Renal cortical epithelial cell (primary cell): Measurements from ENCODE around the gene PDK2. TPM values are rescaled to one million over a fixed set of nuclear protein-coding genes. Genes with fewer than 3 reads are reported as not detected.
"Not testable (repeated sequence)": the region's sequence is repeated elsewhere in the genome, so short reads cannot be mapped to it uniquely, and the experiment has no call there.

ENCODE experiments used
- DNase-seq: peaks from one replicate; pipeline ENCODE4 v3.0.0-alpha.2; 2011; ENCODE audit warnings: low read depth
- total RNA-seq: library from RNA; depleted of rRNA; stranded (reverse); fragments of >200 nt; gene quantifications from 2 replicates; pipeline ENCODE4 v1.2.3, GENCODE V29; 2014

Gene PDK2
- total RNA-seq, 1 donor from 2014 or later = 37.9 TPM

GRCh38 chr17:50058296-50058953 is 36.7 kb upstream of the PDK2 start:
- DNase-seq = no peak

GRCh38 chr17:50059256-50059655 is 35.9 kb upstream of the PDK2 start:
- no peak for DNase-seq

GRCh38 chr17:50059759-50060273 is 35.3 kb upstream of the PDK2 start:
- DNase-seq = peak; percentile 44

GRCh38 chr17:50060951-50061712 is 34.0 kb upstream of the PDK2 start:
- DNase-seq = peak; percentile 78

- DNase-seq = not testable (repeated sequence)
Measured at GRCh38 chr17:50061713-50062045, 33.5 kb upstream of the PDK2 start.

GRCh38 chr17:50062293-50063243 is 32.6 kb upstream of the PDK2 start:
- peak; percentile 99 for DNase-seq

- DNase-seq = peak; percentile 53
Measured at GRCh38 chr17:50063561-50064252, 31.4 kb upstream of the PDK2 start.

GRCh38 chr17:50064253-50065001 is 30.7 kb upstream of the PDK2 start:
- DNase-seq = peak; percentile 95

- no peak for DNase-seq
Measured at GRCh38 chr17:50065056-50065455, 30.1 kb upstream of the PDK2 start.

GRCh38 chr17:50066995-50067394 is 28.2 kb upstream of the PDK2 start:
- no peak for DNase-seq

GRCh38 chr17:50067996-50068395 is 27.2 kb upstream of the PDK2 start:
- no peak for DNase-seq

GRCh38 chr17:50070908-50071680 is 24.1 kb upstream of the PDK2 start:
- DNase-seq = no peak

GRCh38 chr17:50071692-50072091 is 23.5 kb upstream of the PDK2 start:
- DNase-seq = no peak

- DNase-seq = no peak
Measured at GRCh38 chr17:50072130-50072529, 23.0 kb upstream of the PDK2 start.

GRCh38 chr17:50072925-50073324 is 22.2 kb upstream of the PDK2 start:
- no peak for DNase-seq

GRCh38 chr17:50074227-50074626 is 20.9 kb upstream of the PDK2 start:
- no peak for DNase-seq

GRCh38 chr17:50075446-50076032 is 19.6 kb upstream of the PDK2 start:
- no peak for DNase-seq

GRCh38 chr17:50076221-50076590 is 18.9 kb upstream of the PDK2 start:
- DNase-seq = no peak

GRCh38 chr17:50076591-50077235 is 18.4 kb upstream of the PDK2 start:
- DNase-seq = no peak
